Trophoblast cell (in vitro differentiated cells and primary cell): ENCODE results near the gene KCNK5.

ENCODE experiments used
- DNase-seq, 2 donors: peaks; one replicate each; pipeline ENCODE4 v3.0.0-alpha.2; 2016
- H2AFZ ChIP-seq: 2 replicates; pipeline ENCODE4 v1.6.1; 2013; ENCODE audit warnings: low read length, moderate library complexity, mild to moderate bottlenecking; ENCODE audit not compliant: insufficient read depth, poor library complexity
- H2AK5ac ChIP-seq: 2 replicates; pipeline ENCODE4 v1.6.1; 2013; ENCODE audit warnings: mild to moderate bottlenecking, low read length
- H2BK120ac ChIP-seq: 2 replicates; pipeline ENCODE4 v1.6.1; 2013; ENCODE audit warnings: low read length, mild to moderate bottlenecking, moderate library complexity; ENCODE audit not compliant: insufficient read depth, poor library complexity
- H2BK12ac ChIP-seq: 2 replicates; pipeline ENCODE4 v1.6.1; 2013; ENCODE audit warnings: mild to moderate bottlenecking, low read length, moderate library complexity
- H2BK5ac ChIP-seq: 2 replicates; pipeline ENCODE4 v1.6.1; 2013; ENCODE audit warnings: low read length, low read depth, moderate library complexity, mild to moderate bottlenecking; ENCODE audit not compliant: poor library complexity
- H3K14ac ChIP-seq: 2 replicates; pipeline ENCODE4 v1.6.1; 2013; ENCODE audit warnings: mild to moderate bottlenecking, low read length
- H3K18ac ChIP-seq: 2 replicates; pipeline ENCODE4 v1.6.1; 2013; ENCODE audit warnings: mild to moderate bottlenecking, low read length
- H3K23ac ChIP-seq: 2 replicates; pipeline ENCODE4 v1.6.1; 2013; ENCODE audit warnings: low read length
- H3K27ac ChIP-seq: 2 replicates; pipeline ENCODE4 v1.5.1; 2013; ENCODE audit warnings: low read depth, mild to moderate bottlenecking, inconsistent platforms, low read length, moderate library complexity
- H3K27me3 ChIP-seq: 2 replicates; pipeline ENCODE4 v1.6.1; 2013; ENCODE audit warnings: inconsistent platforms, mild to moderate bottlenecking, low read length, moderate library complexity; ENCODE audit not compliant: insufficient read depth
- H3K36me3 ChIP-seq, 2 experiments: 1 replicate in 1 of 2; 2 replicates in 1 of 2; pipeline ENCODE4 v1.6.1; 2013; ENCODE audit warnings: low read length in 2 of 2, mild to moderate bottlenecking in 2 of 2, moderate library complexity in 1 of 2; ENCODE audit not compliant: insufficient read depth in 2 of 2, control insufficient read depth in 1 of 2
- H3K4ac ChIP-seq: 2 replicates; pipeline ENCODE4 v1.6.1; 2013; ENCODE audit warnings: low read depth, mild to moderate bottlenecking, low read length, moderate library complexity
- H3K4me1 ChIP-seq, 2 experiments: 1 replicate in 1 of 2; 2 replicates in 1 of 2; pipeline ENCODE4 v1.6.1; 2013; ENCODE audit warnings: low read length in 2 of 2, mild to moderate bottlenecking in 2 of 2, moderate library complexity in 1 of 2; ENCODE audit not compliant: insufficient read depth in 2 of 2, control insufficient read depth in 1 of 2
- H3K4me2 ChIP-seq: 2 replicates; pipeline ENCODE4 v1.6.1; 2013; ENCODE audit warnings: inconsistent platforms, mild to moderate bottlenecking, low read length, moderate library complexity
- H3K4me3 ChIP-seq: 2 replicates; pipeline ENCODE4 v1.5.1; 2013; ENCODE audit warnings: mild to moderate bottlenecking, low read depth, low read length, inconsistent platforms
- H3K79me1 ChIP-seq: one replicate; pipeline ENCODE4 v1.6.1; 2013; ENCODE audit warnings: low read length
- H3K79me2 ChIP-seq: 2 replicates; pipeline ENCODE4 v1.6.1; 2013; ENCODE audit warnings: low read length, mild to moderate bottlenecking; ENCODE audit not compliant: control insufficient read depth, insufficient read depth, poor library complexity
- H3K9ac ChIP-seq: 2 replicates; pipeline ENCODE4 v1.6.1; 2013; ENCODE audit warnings: mild to moderate bottlenecking, low read length
- H3K9me3 ChIP-seq: 2 replicates; pipeline ENCODE4 v1.6.1; 2013; ENCODE audit warnings: low read depth, mild to moderate bottlenecking, control low read depth, inconsistent platforms, low read length; ENCODE audit not compliant: insufficient read depth
- H4K12ac ChIP-seq: 2 replicates; pipeline ENCODE4 v1.6.1; 2013; ENCODE audit warnings: low read depth, mild to moderate bottlenecking, low read length, moderate library complexity
- H4K8ac ChIP-seq: 2 replicates; pipeline ENCODE4 v1.6.1; 2013; ENCODE audit warnings: low read depth, mild to moderate bottlenecking, low read length, moderate library complexity
- H4K91ac ChIP-seq: one replicate; pipeline ENCODE4 v1.6.1; 2013; ENCODE audit warnings: low read depth, mild to moderate bottlenecking, low read length, moderate library complexity
- WGBS: extraction: QIAGEN DNeasy Blood & Tissue Kit; methylation state at CpG from one replicate; pipeline ENCODE4 v1.1.7; 2013; ENCODE audit warnings: missing lambda C conversion rate; ENCODE audit not compliant: insufficient read length, insufficient coverage; ENCODE audit errors: extremely low coverage; 5-methylcytosine and 5-hydroxymethylcytosine counted together

Gene KCNK5

DNA sequence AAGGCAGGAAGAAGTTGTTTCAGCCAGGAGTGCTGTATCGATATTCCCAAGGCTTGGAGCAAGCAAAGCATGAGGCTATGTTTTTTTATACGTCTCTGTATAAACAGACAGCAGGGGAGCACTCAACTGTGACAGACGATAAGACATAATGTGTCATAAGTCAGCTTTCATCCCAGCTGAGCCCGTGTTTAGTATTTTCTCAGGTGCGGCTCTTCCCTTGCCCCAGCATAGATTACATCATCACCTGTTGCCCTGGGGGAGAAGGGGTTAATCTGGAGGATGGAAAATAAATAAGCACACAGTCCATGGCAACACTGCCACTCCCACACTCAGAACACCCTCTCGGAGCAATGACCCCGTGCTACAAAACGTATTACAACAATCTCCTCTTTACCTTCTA lies 22.1 kb upstream of the KCNK5 start:
- Histone ChIP-seq H3K79me1 (no peaks in the 10 kb centered on the region), H3K4ac (no peak overlapping the region), H3K79me2 (no peaks in the 10 kb centered on the region), H3K23ac (no peak overlapping the region), H2BK12ac (no peak overlapping the region), H3K4me1 (no peaks in the 10 kb centered on the region), H3K4me2 (no peak overlapping the region), H4K8ac (no peak overlapping the region), H4K12ac (no peak overlapping the region), H4K91ac (no peak overlapping the region), H3K36me3 (no peaks in the 10 kb centered on the region), H3K4me3 (no peak overlapping the region), H2AFZ (no peak overlapping the region), H2BK120ac (no peak overlapping the region), H3K27ac (no peak overlapping the region), H3K9me3 (no peaks in the 10 kb centered on the region), H3K18ac (no peak overlapping the region), H3K14ac (no peak overlapping the region), H2BK5ac (no peak overlapping the region), H3K9ac (no peak overlapping the region), H3K27me3 (no peaks in the 10 kb centered on the region), H2AK5ac (no peak overlapping the region)
- WGBS: no CpG with 5 or more reads among the region's 8 CpGs
- no peak for DNase-seq

DNA sequence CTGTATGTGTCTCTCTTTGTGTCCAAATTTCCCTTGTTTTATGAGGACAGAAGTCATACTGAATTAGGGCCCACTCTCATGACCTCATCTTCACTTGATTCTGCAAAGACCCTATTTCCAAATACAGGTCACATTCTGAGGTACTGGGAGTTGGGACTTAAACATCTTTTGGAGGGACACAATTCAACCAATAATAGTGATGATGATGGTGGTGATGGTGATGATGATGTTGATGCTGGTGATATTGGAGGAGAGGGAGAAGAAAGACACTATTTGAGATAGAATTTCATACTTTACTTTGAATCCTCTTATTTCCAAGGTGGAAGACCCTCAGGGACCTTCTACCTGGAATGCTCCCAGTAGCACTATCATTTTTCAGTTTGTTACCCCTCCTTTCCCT lies 21.2 kb upstream of the KCNK5 start:
- Histone ChIP-seq H2BK12ac (no peak overlapping the region), H3K79me1 (no peaks in the 10 kb centered on the region), H3K23ac (no peak overlapping the region), H3K4me1 (no peaks in the 10 kb centered on the region), H3K27ac (no peak overlapping the region), H3K4me3 (no peak overlapping the region), H3K14ac (no peak overlapping the region), H2BK5ac (no peak overlapping the region), H2AK5ac (no peak overlapping the region), H3K4ac (no peak overlapping the region), H3K27me3 (no peaks in the 10 kb centered on the region), H2AFZ (no peak overlapping the region), H2BK120ac (no peak overlapping the region), H4K8ac (no peak overlapping the region), H3K9me3 (no peaks in the 10 kb centered on the region), H3K18ac (no peak overlapping the region), H3K4me2 (no peak overlapping the region), H3K36me3 (no peaks in the 10 kb centered on the region), H4K91ac (no peak overlapping the region), H4K12ac (no peak overlapping the region), H3K9ac (no peak overlapping the region), H3K79me2 (no peaks in the 10 kb centered on the region)
- DNase-seq: no peak

DNA sequence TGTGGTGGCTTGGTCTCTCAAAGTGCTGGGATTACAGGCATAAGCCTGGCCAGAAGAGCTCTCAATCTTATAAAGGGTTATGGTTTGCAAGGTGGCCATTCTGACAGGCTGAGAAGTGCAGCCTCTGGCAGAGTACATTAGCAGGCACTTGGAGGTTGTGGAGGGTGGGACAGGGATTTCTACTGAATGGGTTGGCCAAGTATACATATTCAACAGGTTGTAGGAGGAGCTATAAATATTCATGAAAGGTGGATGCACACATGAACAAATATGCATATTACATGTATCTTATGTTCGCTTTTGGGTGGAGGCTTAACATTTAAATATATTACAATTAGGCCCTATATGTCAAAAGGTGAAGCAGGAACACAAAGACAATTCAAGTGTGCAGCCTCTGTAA lies 20.0 kb upstream of the KCNK5 start:
- Histone ChIP-seq H3K9me3 (no peaks in the 10 kb centered on the region), H3K4me3 (no peak overlapping the region), H3K79me1 (no peaks in the 10 kb centered on the region), H2BK5ac (no peak overlapping the region), H4K12ac (no peak overlapping the region), H3K18ac (no peak overlapping the region), H2AK5ac (no peak overlapping the region), H2BK12ac (no peak overlapping the region), H3K27me3 (no peaks in the 10 kb centered on the region), H4K91ac (no peak overlapping the region), H3K36me3 (no peaks in the 10 kb centered on the region), H3K4me2 (no peak overlapping the region), H3K79me2 (no peaks in the 10 kb centered on the region), H2AFZ (no peak overlapping the region), H3K27ac (no peak overlapping the region), H3K9ac (no peak overlapping the region), H3K4me1 (no peaks in the 10 kb centered on the region), H3K4ac (no peak overlapping the region), H3K23ac (no peak overlapping the region), H4K8ac (no peak overlapping the region), H3K14ac (no peak overlapping the region), H2BK120ac (no peak overlapping the region)
- no CpG with 5 or more reads among the region's 1 CpG for WGBS
- no peak for DNase-seq

GRCh38 chr6:39247667-39248194 lies 18.5 kb upstream of the KCNK5 start:
- H3K18ac ChIP-seq: no peak overlapping the region
- H3K79me2 ChIP-seq: no peaks in the 10 kb centered on the region
- H3K9ac ChIP-seq: no peak overlapping the region
- H2BK120ac ChIP-seq: no peak overlapping the region
- H4K12ac ChIP-seq: no peak overlapping the region
- H2BK12ac ChIP-seq: no peak overlapping the region
- no peak overlapping the region for H4K8ac ChIP-seq
- no peak overlapping the region for H2AFZ ChIP-seq
- no peak overlapping the region for H3K4me3 ChIP-seq
- no peak overlapping the region for H3K27ac ChIP-seq
- H3K9me3 ChIP-seq: no peaks in the 10 kb centered on the region
- no peaks in the 10 kb centered on the region for H3K27me3 ChIP-seq
- WGBS: no CpG with 5 or more reads among the region's 5 CpGs
- H2BK5ac ChIP-seq: no peak overlapping the region
- H3K4ac ChIP-seq: no peak overlapping the region
- no peak overlapping the region for H2AK5ac ChIP-seq
- no peak overlapping the region for H3K23ac ChIP-seq
- no peak overlapping the region for H3K4me2 ChIP-seq
- H3K4me1 ChIP-seq: no peaks in the 10 kb centered on the region
- no peak overlapping the region for H3K14ac ChIP-seq
- H3K79me1 ChIP-seq: no peaks in the 10 kb centered on the region
- H3K36me3 ChIP-seq: no peaks in the 10 kb centered on the region
- no peak overlapping the region for H4K91ac ChIP-seq
- no peak for DNase-seq
